ENCODE measurements around the gene RNF123.

The RNF123 gene

DNA sequence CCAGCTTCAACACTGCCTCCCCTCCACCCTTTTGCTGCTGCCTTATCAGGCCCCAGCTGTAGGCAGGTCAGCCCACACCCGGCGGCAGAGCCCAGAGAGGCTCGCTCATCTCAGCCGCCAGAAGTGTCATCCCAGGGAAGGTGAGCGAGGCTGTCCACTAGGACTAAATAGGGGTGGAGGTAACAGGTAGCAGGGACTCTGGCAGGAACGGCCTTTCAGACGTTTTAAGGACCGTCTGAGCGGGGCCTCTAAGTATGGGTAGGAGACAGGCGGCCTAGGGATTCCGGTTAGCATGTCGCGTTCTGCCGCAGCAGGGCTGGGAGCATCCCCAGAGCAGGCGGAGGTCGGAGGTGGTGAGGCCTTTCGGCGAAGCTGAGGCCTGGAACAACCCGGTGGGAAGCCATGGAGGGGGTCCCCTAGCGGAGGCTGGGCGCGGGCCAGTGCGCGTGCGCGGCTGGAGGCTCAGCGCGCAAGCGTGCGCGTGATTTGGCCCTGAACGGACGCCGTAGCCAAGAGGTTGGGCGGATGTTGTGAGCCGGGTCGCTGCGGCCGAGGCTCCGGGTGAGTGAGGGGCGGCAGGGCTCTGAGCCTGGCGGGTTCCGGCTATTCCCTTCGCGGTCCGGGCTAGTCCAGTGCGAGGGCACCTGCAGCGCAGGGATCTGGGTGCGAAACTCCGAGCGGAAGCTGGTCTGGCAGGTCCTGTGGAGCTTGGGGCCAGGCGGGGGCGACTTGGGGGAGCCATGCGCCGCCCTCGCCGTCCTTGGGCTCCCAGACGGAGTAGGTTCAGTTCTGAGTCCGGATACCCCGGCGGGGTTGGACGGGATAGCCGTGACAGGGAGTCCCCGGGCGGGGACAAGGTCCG is at the start of gene RNF123, which contains the start of gene MST1:
Gene RNF123, plus strand, starts transcription at position 512 of the 862 bp plus-strand sequence. CDS start 1,609 bp downstream, outside the sequence.
Gene MST1, minus strand, starts transcription at position 429 of the 862 bp plus-strand sequence. CDS start 783 bp downstream, outside the sequence.
- DNase-seq = peak; percentile 90

DNA sequence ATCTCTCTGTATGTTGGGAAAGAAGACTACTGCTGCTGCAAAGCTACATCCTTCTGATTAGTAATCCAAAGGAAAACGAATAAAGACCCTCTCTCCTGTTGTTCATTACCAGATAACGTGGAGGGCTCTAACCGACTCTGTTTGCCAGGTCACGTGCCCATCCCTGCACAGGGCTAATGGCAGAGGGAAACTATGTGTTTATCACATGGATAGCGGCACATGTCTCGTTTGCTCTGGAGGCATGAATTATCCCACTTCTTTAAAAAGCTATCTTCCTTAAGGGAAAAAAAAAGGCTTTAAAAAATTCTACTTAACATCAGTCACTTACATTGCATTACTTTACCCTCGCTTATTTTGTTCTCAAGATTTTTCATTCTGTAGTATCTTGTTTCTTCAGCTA is 48.1 kb upstream of the RNF123 start:
- DNase-seq = no peak

DNA sequence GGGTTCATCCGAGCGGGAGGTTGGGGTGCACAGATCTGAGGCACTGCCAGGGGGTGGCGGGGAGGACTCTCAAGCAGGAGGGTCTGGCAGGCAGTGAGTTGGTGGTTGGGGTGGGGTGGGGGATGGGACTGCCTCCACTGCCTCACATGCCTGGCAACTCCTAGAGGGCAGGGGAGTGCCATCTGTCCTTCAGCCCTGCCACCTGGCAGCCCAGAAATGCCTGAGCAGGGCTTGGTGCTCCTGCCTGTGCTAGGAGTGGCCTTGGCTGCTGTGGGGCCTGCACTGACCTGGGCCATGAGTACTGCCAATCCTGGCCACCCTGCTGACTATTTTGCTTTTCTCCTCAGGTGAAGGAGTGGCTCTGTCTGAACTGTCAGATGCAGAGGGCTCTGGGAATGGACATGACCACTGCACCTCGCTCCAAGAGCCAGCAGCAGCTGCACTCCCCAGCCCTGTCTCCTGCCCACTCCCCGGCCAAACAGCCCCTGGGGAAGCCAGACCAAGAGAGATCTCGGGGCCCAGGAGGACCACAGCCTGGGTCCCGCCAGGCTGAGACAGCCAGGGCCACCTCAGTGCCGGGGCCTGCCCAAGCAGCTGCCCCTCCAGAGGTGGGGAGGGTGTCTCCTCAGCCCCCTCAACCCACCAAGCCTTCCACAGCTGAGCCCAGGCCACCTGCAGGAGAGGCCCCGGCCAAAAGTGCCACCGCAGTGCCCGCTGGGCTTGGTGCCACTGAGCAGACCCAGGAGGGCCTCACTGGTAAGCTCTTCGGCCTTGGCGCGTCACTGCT is 47.2 kb upstream of the RNF123 start:
- no peak for DNase-seq

DNA sequence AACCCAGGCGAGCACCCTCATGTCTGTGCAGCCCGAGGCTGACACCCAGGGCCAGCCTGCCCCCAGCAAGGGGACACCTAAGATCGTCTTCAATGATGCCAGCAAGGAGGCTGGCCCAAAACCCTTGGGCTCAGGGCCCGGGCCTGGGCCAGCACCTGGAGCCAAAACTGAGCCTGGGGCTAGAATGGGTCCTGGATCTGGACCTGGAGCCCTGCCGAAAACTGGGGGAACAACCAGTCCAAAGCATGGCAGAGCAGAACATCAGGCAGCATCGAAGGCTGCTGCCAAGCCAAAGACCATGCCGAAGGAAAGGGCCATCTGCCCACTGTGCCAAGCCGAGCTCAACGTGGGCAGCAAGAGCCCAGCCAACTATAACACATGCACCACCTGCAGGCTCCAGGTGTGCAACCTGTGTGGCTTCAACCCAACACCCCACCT is 46.6 kb upstream of the RNF123 start:
- no peak for DNase-seq

DNA sequence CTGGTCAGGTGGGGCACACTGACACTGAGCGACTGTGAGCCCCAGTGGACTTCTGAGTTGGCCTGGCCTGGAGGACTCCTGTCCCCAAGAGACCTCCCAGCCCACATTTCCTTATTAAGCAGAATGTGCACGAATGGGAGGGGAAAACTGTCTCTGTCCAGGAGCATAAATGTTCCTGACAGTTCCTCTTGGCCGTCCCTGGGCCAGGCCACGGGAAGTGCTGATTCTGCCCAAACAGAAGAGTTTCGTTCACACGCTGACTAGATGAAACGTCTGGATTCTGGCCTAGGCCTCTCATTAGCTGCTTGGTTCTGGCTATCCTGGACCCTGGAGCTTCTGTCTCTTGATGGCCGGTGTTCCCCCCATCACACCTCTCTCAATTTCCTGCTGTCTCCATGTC is 44.7 kb upstream of the RNF123 start:
- DNase-seq = no peak

DNA sequence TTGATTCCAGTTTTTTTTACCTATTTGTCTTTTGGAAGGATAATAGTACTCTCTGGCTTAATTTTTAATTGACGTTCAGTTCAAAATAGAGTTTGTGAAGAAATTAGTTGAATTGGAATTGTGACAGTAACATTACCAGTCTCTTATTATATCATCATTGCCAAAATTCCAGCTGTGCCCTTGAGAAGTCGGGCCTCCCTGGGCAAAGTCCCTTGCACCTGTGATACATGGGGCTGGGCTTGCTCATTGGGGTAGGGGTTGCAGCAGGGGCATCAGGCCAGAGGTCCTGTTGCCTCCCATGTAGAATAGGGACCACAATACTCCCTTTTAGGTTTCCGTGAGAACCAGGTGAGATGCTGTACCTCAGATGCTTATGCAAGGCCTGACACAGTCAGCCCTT is 43.1 kb upstream of the RNF123 start:
- DNase-seq = no peak

DNA sequence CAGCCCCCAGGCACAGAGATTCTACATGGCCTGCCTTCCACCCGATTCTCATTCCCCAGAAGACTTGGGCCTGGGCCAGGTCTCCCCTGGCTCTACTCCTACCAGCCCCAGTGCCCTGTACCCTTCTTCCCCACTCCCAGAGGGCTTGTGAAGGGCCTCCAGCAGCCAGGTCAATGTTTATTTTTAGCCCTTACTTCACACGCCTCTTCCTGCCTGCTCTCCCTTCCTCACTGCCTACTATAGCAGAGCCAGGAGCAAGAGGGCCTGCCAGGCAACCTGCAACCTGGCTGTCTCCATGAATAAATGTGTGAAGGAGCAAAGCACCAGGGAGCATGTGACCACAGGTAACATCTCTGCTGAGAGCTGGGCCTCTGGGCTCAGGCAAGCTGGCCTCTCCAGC is 41.6 kb upstream of the RNF123 start:
- no peak for DNase-seq

DNA sequence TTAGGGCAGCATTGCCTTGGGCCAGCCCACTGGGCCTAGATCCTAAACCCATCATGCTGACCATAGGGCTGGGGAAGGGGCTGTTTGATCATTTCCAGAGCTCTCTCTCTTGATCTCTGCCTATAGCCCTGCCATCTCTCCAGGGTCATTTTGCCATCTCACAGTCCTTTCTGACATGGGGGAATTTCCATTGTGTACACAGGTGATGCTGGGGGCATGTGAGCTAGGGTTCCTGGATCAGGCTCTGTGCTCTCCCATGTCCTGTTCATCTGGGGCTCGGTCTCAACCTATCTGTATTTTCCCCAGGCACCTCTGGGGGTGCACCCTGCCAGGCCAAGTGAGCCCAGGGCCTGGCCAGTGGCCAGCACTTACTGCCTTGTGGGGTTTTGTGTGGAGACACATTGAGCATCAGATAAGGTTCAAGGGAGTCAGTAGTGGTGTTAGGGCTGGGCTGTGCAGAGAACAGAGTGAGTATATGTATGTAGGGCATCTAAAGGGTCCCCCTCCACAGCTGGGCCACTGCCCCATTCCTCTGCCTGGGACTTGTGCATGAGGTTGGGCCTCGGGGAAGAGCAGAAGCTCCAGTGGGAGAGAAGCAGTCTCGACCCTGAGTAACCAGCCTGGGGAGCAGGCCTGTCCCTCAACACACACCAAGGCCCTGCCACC is 40.9 kb upstream of the RNF123 start:
- DNase-seq = no peak

DNA sequence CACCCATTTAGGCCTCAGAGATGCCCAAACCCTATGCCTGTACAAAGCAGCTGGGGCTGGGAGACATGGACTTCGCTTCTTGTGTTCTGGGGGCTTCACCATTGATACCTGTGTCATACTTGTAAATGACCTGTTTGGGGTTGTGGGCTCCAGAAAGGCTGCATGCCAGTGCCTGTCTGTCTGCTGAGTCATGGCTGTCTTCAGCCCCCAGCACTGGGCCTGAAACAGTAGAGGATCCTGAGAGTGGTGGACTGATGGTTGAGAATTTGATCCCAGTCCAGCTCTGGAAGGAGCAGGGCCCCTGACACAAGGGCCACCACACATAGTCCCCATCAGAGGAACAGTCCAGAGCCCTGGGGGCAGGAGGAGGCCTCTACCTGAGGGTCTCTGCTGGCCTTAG is 39.8 kb upstream of the RNF123 start:
- DNase-seq = no peak

DNA sequence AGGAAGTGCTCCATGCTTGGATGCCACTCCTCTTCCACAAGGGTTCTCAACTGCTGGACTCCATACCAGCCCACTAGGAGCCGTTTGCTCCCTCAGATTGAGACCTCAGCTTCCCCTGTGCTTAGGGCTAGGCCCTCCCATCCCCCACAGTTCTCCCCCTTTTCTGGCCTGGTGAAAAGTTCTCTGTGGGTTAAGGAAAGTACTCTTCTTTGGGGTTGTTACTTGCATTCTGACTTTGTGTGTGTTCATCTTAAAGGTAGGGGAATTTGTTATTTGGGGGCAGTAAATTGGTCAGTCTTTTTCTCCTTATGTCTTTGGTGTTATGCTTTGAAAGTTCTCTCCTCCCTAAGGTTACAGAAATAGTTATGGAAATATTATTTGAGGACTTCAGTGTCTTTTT is 39.2 kb upstream of the RNF123 start:
- no peak for DNase-seq

DNA sequence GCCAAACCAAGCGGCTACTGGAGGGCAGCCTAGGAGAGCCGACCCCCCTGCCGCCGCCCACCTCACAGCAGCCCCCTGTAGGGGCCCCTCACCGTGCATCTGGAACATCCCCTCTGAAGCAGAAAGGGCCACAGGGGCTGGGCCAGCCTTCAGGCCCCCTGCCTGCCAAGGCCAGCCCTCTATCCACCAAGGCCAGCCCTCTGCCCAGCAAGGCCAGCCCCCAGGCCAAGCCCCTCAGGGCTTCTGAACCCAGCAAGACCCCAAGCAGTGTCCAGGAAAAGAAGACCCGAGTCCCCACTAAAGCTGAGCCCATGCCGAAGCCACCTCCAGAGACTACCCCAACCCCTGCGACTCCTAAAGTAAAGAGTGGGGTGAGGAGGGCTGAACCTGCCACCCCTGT is 38.7 kb upstream of the RNF123 start:
- DNase-seq = no peak

DNA sequence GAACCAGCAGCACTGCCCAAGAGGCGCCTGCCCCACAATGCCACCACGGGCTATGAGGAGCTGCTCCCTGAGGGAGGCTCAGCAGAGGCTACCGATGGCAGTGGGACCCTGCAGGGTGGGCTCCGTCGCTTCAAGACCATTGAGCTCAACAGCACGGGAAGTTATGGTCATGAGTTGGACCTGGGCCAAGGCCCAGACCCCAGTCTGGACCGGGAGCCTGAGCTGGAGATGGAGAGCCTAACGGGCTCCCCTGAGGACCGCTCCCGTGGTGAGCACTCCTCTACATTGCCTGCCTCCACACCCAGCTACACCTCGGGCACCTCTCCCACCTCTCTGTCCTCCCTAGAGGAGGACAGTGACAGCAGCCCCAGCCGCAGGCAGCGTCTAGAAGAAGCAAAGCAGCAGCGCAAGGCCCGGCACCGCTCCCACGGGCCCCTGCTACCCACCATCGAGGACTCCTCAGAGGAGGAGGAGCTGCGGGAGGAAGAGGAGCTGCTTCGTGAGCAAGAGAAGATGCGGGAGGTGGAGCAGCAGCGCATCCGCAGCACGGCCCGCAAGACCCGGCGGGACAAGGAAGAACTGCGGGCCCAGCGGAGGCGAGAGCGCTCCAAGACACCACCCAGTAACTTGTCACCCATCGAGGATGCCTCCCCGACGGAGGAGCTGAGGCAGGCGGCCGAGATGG is 37.0 kb upstream of the RNF123 start:
- DNase-seq = no peak

DNA sequence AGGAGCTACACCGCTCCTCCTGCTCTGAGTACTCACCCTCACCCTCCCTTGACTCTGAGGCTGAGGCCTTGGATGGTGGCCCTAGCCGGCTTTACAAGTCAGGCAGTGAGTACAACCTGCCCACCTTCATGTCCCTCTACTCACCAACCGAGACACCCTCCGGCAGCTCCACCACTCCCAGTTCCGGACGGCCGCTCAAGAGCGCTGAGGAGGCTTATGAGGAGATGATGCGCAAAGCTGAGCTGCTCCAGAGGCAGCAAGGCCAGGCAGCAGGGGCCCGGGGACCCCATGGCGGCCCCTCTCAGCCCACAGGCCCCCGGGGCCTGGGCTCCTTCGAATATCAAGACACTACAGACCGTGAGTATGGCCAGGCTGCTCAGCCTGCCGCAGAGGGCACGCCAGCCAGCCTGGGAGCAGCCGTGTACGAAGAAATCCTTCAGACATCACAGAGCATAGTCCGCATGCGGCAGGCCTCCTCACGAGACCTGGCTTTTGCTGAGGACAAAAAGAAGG is 36.4 kb upstream of the RNF123 start:
- no peak for DNase-seq

DNA sequence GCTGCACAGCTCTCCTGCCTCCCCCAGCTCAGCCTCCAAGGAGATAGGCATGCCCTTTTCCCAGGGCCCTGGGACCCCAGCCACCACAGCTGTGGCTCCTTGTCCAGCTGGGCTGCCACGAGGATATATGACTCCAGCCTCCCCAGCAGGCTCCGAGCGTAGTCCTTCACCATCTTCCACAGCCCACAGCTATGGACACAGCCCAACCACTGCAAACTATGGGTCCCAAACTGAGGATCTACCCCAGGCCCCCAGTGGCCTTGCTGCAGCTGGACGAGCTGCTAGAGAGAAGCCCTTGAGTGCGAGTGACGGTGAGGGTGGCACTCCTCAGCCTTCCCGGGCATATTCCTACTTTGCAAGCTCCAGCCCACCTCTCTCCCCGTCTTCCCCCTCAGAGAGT is 35.7 kb upstream of the RNF123 start:
- no peak for DNase-seq

DNA sequence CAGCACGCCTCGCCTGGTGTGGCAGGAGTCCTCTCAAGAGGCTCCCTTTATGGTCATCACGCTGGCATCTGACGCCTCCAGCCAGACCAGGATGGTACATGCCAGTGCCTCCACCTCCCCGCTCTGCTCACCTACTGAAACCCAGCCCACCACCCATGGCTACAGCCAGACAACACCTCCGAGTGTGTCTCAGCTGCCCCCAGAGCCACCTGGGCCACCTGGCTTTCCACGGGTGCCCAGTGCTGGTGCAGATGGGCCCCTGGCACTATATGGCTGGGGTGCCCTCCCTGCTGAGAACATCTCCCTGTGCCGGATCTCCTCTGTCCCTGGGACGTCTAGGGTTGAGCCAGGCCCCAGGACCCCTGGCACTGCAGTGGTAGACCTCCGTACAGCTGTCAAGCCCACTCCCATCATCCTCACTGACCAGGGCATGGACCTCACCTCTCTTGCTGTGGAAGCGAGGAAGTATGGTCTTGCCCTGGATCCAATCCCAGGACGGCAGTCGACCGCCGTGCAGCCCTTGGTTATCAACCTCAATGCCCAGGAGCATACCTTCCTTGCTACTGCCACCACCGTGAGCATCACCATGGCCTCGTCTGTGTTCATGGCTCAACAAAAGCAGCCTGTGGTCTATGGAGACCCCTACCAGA is 35.1 kb upstream of the RNF123 start:
- no peak for DNase-seq

DNA sequence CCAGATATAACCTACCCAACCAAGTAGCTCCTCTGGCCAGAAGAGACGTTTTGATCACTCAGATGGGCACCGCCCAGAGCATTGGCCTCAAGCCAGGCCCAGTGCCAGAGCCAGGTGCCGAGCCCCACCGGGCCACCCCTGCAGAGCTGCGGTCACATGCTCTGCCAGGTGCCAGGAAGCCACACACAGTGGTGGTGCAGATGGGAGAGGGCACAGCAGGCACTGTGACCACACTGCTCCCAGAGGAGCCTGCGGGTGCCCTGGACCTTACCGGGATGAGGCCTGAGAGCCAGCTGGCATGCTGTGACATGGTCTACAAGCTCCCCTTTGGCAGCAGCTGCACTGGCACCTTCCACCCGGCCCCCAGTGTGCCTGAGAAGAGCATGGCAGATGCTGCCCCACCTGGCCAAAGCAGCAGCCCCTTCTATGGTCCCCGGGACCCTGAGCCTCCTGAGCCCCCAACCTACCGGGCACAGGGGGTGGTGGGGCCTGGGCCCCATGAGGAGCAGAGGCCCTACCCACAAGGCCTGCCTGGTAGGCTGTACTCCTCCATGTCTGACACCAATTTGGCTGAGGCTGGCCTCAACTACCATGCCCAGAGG is 34.3 kb upstream of the RNF123 start:
- no peak for DNase-seq

DNA sequence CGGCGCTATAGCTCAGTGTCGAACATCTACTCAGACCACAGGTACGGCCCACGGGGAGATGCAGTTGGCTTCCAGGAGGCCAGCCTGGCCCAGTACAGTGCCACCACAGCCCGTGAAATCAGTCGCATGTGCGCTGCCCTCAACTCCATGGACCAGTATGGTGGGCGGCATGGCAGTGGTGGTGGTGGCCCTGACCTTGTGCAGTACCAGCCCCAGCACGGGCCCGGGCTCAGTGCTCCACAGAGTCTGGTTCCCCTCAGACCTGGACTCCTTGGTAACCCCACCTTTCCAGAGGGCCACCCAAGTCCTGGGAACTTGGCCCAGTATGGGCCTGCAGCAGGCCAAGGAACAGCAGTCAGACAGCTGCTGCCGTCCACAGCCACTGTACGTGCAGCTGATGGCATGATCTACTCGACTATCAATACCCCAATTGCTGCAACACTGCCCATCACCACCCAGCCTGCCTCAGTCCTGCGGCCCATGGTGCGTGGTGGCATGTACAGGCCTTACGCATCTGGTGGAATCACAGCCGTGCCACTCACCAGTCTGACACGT is 33.5 kb upstream of the RNF123 start:
- no peak for DNase-seq

DNA sequence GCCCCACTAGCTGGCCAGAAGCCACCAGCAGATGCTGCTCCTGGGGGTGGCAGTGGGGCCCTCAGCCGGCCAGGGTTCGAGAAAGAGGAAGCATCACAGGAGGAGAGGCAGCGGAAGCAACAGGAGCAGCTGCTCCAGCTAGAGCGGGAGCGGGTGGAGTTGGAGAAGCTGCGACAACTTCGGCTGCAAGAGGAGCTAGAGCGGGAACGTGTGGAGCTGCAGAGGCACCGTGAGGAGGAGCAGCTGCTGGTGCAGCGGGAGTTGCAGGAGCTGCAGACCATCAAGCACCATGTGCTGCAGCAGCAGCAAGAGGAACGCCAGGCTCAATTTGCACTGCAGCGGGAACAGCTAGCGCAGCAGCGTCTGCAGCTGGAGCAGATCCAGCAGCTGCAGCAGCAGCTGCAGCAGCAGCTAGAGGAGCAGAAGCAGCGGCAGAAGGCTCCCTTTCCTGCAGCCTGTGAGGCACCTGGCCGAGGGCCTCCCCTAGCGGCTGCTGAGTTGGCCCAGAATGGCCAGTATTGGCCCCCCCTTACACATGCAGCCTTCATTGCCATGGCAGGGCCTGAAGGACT is 32.7 kb upstream of the RNF123 start:
- DNase-seq = no peak

DNA sequence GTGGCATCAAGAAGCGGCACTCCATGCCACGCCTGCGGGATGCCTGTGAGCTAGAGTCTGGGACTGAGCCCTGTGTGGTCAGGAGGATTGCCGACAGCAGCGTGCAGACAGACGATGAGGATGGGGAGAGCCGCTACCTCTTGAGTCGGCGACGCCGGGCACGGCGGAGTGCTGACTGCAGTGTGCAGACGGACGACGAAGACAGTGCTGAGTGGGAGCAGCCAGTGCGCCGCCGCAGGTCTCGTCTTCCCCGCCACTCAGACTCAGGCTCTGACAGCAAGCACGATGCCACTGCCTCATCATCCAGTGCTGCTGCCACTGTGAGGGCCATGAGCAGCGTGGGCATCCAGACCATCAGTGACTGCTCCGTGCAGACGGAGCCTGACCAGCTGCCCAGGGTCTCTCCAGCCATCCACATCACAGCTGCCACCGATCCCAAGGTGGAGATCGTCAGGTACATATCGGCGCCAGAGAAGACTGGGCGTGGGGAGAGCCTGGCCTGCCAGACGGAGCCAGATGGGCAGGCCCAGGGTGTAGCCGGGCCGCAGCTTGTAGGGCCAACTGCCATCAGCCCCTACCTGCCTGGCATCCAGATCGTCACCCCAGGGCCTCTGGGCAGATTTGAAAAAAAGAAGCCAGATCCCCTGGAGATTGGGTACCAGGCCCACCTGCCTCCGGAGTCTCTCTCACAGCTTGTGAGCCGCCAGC is 32.0 kb upstream of the RNF123 start:
- DNase-seq = no peak

DNA sequence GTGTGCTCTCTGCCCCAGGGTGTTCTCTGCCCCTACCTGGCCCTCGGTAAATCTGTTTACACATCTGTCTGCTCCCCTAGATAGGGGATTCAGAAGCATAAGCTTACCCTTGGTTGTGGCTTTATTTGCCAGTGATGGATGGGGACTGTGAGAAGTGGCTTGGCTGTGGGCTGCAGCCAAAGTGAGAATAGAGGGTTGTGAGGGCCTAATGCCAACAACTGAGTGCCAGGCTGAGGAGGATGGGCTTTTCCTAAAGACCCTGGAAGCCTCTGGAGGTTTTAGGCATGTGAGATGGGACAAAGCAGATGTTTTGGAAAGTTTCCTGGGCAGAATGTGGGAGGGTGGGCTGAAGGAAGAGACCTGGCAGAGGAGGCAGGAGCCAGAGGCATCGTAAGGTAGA is 30.6 kb upstream of the RNF123 start:
- DNase-seq = no peak

Measured in CD4-positive, alpha-beta T cell treated with Interleukin-15 for 1 hour (primary cell).